PC-3 (cell line): ENCODE results near the gene PPP1R36. TPM values are rescaled to one million over a fixed set of nuclear protein-coding genes. Genes with fewer than 3 reads are reported as not detected.

Experiments
- ATAC-seq: fragments of 200-7000 bp; cut with Tn5 transposase; 2 replicates; pipeline ENCODE4 v1.9.1; 2020; ENCODE audit warnings: mild to moderate bottlenecking, moderate library complexity
- BruUV-seq: library from RNA; stranded (reverse); fragments of 400-500 nt; replicated peaks from 2 replicates; lab custom pipeline; 2021; lab: Mats Ljungman, UMichigan
- CTCF ChIA-PET: fragments of 300-600 bp; sonication (Branson Sonifier 250); formaldehyde crosslinking; loops from one replicate; lab custom pipeline; 2022; ENCODE audit warnings: antibody characterized with exemption; lab: Charles Lee
- POLR2A ChIA-PET: fragments of 300-600 bp; sonication (Branson Sonifier 250); formaldehyde crosslinking; loops from one replicate; lab custom pipeline; 2022; ENCODE audit warnings: antibody characterized with exemption; ENCODE audit not compliant: unreplicated experiment; lab: Charles Lee
- DNase-seq: peaks from one replicate; pipeline ENCODE4 v3.0.0-alpha.2; 2015
- H2AFZ ChIP-seq: fragments of 300-600 bp; sonication (generic); 2 replicates; pipeline ENCODE4 v1.6.0; 2016; ENCODE audit warnings: antibody characterized with exemption, low read length
- H3F3A ChIP-seq: fragments of 300-600 bp; sonication (generic); one replicate; pipeline ENCODE4 v1.6.0; 2017; ENCODE audit warnings: antibody characterized with exemption, low read length, control low read depth, mild to moderate bottlenecking; ENCODE audit not compliant: unreplicated experiment
- H3K27ac ChIP-seq: fragments of 300-600 bp; sonication (generic); 2 replicates; pipeline ENCODE4 v1.5.1; 2016; ENCODE audit warnings: mild to moderate bottlenecking, low read length
- H3K27me3 ChIP-seq: fragments of 300-600 bp; sonication (generic); 2 replicates; pipeline ENCODE4 v1.6.1; 2016; ENCODE audit warnings: low read length, mixed read lengths
- H3K36me3 ChIP-seq: fragments of 300-600 bp; sonication (generic); 2 replicates; pipeline ENCODE4 v1.6.1; 2016; ENCODE audit warnings: low read depth, mixed run types, low read length, mixed read lengths
- H3K4me1 ChIP-seq: fragments of 300-600 bp; sonication (generic); 2 replicates; pipeline ENCODE4 v1.5.1; 2016; ENCODE audit warnings: low read length; ENCODE audit not compliant: insufficient read depth
- H3K4me2 ChIP-seq: fragments of 300-600 bp; sonication (generic); 2 replicates; pipeline ENCODE4 v1.6.0; 2016; ENCODE audit warnings: low read length
- H3K4me3 ChIP-seq: fragments of 300-600 bp; sonication (generic); 2 replicates; pipeline ENCODE4 v1.5.1; 2016; ENCODE audit warnings: mild to moderate bottlenecking, low read length, mixed read lengths
- H3K79me2 ChIP-seq: fragments of 300-600 bp; sonication (generic); 2 replicates; pipeline ENCODE4 v1.6.1; 2017; ENCODE audit warnings: low read length, mixed read lengths
- H3K9ac ChIP-seq: fragments of 300-600 bp; sonication (generic); 2 replicates; pipeline ENCODE4 v1.6.0; 2016; ENCODE audit warnings: mild to moderate bottlenecking, low read length
- H3K9me2 ChIP-seq: fragments of 300-600 bp; sonication (generic); replicated peaks from 2 replicates; pipeline ENCODE4 v1.6.1; 2016; ENCODE audit warnings: mixed run types, low read length, mixed read lengths
- H3K9me3 ChIP-seq: fragments of 300-600 bp; sonication (generic); 2 replicates; pipeline ENCODE4 v1.6.1; 2016; ENCODE audit warnings: low read length, mixed read lengths
- H4K20me1 ChIP-seq: fragments of 300-600 bp; sonication (generic); 2 replicates; pipeline ENCODE4 v1.6.1; 2016; ENCODE audit warnings: low read length, mixed read lengths
- EZH2 ChIP-seq: fragments of 300-600 bp; sonication (generic); IDR thresholded peaks from one replicate; pipeline ENCODE4 v1.6.1; 2017; ENCODE audit warnings: antibody characterized with exemption, mild to moderate bottlenecking, low read length; ENCODE audit not compliant: unreplicated experiment
- EZH2phosphoT487 ChIP-seq: fragments of 300-600 bp; sonication (generic); IDR thresholded peaks from 2 replicates; pipeline ENCODE4 v1.6.1; 2018; ENCODE audit warnings: mild to moderate bottlenecking, antibody characterized with exemption, low read length, borderline replicate concordance
- intact Hi-C: fragments of 100-400 bp; cut with micrococcal nuclease; formaldehyde crosslinking; loops from 2 replicates; pipeline ENCODE4 v1.9.0; 2023
- total RNA-seq: library from RNA; depleted of rRNA; stranded (reverse); fragments of >200 nt; gene quantifications from 2 replicates; pipeline ENCODE4 v1.2.3, GENCODE V29; 2014
- TF ChIP-seq, protein P1 (sequence below): fragments of 300-600 bp; sonication (generic); conservative IDR thresholded peaks from 2 replicates; pipeline ENCODE4 v1.5.1; 2017; ENCODE audit warnings: antibody characterized with exemption, low read depth, mild to moderate bottlenecking, low read length

PPP1R36 gene
- total RNA-seq, 1 experiment from 2014 or later = 0.26 TPM

DNA sequence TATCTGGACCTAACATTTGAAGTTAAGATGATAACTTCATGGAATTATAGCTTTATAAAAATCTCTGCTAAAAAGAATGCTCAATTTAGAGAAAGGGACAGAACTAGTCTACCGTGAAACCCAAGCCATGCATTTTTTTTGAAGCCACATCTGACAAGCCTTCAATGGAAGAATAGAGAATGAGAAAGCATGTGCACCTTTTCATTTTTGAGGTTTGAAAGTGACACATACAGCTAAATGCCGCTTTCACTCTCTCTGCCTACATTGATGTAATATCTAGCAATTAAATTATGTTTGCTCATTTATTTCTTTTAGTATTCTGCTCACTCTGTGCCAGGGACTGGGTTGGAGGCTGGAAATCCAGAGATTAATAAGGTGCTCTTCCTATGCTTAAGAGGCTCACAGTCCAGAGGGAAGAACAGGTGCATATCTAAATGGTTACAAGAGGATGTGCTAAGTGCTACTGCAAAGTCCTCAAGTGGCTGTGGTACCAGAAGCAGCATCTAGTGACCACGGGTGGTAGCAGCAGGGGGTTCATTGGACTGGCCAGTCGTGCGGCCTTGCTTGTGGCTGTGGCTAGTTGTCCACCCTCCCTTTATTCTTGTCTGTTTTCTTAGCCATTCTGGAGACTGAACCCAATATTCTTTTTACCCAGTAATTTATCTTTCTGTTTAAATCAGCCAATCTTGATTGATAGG is 60.4 kb downstream of the PPP1R36 start:
- DNase-seq (no peak), ATAC-seq (no peak)
- Histone ChIP-seq H3K36me3 (no peaks in the 10 kb centered on the region), H3K4me3 (no peak overlapping the region), H3K9me2 (no peaks in the 10 kb centered on the region), H3K9me3 (no peaks in the 10 kb centered on the region), H3K27ac (no peak overlapping the region), H3K9ac (no peak overlapping the region), H2AFZ (no peak overlapping the region), H3F3A (no peaks in the 10 kb centered on the region), H3K79me2 (no peaks in the 10 kb centered on the region), H4K20me1 (no peaks in the 10 kb centered on the region), H3K4me1 (peaks cover 27% of the 10 kb centered on the region), H3K27me3 (no peaks in the 10 kb centered on the region), H3K4me2 (no peak overlapping the region)
- no TSS peak for BruUV-seq
- intact Hi-C loops = loop anchor here (5.0 kb wide), 1 partner anchor 108 kb away; the partner anchor contains the start of genes ZBTB1 and ZBTB25
- CTCF ChIA-PET = no interaction called here
- POLR2A ChIA-PET = no interaction called here
- TF ChIP-seq, protein P1, sequence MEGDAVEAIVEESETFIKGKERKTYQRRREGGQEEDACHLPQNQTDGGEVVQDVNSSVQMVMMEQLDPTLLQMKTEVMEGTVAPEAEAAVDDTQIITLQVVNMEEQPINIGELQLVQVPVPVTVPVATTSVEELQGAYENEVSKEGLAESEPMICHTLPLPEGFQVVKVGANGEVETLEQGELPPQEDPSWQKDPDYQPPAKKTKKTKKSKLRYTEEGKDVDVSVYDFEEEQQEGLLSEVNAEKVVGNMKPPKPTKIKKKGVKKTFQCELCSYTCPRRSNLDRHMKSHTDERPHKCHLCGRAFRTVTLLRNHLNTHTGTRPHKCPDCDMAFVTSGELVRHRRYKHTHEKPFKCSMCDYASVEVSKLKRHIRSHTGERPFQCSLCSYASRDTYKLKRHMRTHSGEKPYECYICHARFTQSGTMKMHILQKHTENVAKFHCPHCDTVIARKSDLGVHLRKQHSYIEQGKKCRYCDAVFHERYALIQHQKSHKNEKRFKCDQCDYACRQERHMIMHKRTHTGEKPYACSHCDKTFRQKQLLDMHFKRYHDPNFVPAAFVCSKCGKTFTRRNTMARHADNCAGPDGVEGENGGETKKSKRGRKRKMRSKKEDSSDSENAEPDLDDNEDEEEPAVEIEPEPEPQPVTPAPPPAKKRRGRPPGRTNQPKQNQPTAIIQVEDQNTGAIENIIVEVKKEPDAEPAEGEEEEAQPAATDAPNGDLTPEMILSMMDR = no peak
- TF ChIP-seq EZH2 = no peak
- TF ChIP-seq EZH2phosphoT487 = no peak

DNA sequence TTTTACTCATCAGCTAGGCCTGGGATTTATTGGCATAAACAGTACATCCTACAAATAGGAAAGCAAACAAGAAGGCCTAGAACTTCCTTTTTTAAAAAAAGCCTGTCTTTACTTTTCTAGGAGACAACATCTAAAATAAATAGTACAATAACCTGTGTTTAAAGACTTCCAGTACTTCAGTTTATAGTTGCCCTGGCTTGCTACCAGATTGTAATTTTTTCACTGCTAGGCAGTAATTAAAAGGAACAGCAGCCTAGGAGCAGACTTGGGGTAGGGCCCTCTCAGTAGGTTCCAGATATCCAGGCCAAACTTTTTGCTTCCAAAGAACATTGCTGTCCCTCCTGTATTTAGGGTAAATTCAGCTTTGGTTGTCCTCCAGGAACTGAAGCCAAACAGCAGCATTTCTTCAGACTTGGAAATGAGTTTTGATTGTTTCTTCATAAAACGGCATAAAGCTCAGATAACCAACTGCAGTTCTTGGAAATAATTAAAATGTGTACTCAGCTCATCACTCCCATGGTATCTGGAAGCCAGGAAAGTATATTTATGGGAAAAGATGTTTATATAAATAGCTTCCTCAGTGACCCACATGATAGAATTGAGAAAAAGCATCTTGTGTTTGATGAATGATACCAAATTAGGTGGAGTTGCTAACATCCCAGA is 61.7 kb downstream of the PPP1R36 start:
- no TSS peak for BruUV-seq
- H3K27me3 ChIP-seq = no peaks in the 10 kb centered on the region
- H3K9me2 ChIP-seq = no peaks in the 10 kb centered on the region
- peak overlapping the region; percentile 28 for H2AFZ ChIP-seq
- POLR2A ChIA-PET = interaction anchor here (0.6 to 1.0 kb wide), 2 partner anchors 14 to 18 kb away, joined by 3 to 4 read pairs; no protein-coding TSS in a partner anchor
- no peak overlapping the region for H3K4me3 ChIP-seq
- H3K27ac ChIP-seq = peak overlapping the region; percentile 43
- DNase-seq (peak; percentile 61), ATAC-seq (peak; percentile 80)
- H4K20me1 ChIP-seq = no peaks in the 10 kb centered on the region
- no peaks in the 10 kb centered on the region for H3K9me3 ChIP-seq
- peak overlapping the region; percentile 26 for H3K4me2 ChIP-seq
- no peaks in the 10 kb centered on the region for H3K36me3 ChIP-seq
- no peak for TF ChIP-seq EZH2phosphoT487
- no peak for TF ChIP-seq EZH2
- TF ChIP-seq, protein P1 = no peak
- intact Hi-C loops = loop anchor here (1.0 to 5.0 kb wide), 3 partner anchors 18 to 109 kb away; partner anchors contain the start of genes HSPA2, ZBTB1 and ZBTB25
- peaks cover 30% of the 10 kb centered on the region for H3K4me1 ChIP-seq
- CTCF ChIA-PET = interaction anchor here (0.5 to 1.2 kb wide), 2 partner anchors 25 to 137 kb away, joined by 3 to 5 read pairs; no protein-coding TSS in a partner anchor
- H3F3A ChIP-seq = no peaks in the 10 kb centered on the region
- H3K9ac ChIP-seq = no peak overlapping the region
- no peaks in the 10 kb centered on the region for H3K79me2 ChIP-seq
